ENCODE measurements around the gene EME1.

The EME1 gene

DNA sequence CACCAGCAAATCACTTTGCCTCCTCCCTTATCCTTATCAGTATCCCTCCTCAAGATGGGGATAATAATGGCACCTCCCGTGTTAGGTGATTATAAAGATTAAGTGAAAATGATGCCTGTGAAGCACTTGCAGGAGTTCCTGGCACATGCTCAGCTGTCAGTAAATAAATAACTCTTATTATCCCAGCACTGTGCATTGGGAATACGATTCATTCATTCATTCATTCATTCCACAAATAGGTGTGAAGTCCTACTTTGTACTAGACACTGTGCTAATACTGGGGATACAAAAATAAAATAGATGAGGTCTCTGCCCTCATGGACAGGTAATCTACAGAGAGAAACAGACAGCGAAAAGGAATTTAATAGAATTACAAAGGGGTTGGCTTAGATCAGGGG, 25.1 kb upstream of the EME1 start:
- H3K9me3 ChIP-seq (ENCODE audit: control insufficient read depth, insufficient read depth, low read length) = no peaks in the 10 kb centered on the region
- peaks cover 34% of the 10 kb centered on the region for H3K79me2 ChIP-seq (ENCODE audit: control insufficient read depth, low read length)
- H3K4me2 ChIP-seq (ENCODE audit: low read length) = peak overlapping the region; percentile 83
- H3K27me3 ChIP-seq (ENCODE audit: control insufficient read depth, low read length) = no peaks in the 10 kb centered on the region
- no peaks in the 10 kb centered on the region for H3K9me2 ChIP-seq (replicated peaks; ENCODE audit: control insufficient read depth, low read length)
- 0 out of 2 replicates have a peak, but pooled peaks cover 12% of the 10 kb centered on the region for H4K20me1 ChIP-seq (ENCODE audit: control insufficient read depth, insufficient read depth, low read depth, low read length)
- no peak overlapping the region for H3K27ac ChIP-seq (ENCODE audit: low read depth, low read length)
- TF ChIP-seq, protein P1, sequence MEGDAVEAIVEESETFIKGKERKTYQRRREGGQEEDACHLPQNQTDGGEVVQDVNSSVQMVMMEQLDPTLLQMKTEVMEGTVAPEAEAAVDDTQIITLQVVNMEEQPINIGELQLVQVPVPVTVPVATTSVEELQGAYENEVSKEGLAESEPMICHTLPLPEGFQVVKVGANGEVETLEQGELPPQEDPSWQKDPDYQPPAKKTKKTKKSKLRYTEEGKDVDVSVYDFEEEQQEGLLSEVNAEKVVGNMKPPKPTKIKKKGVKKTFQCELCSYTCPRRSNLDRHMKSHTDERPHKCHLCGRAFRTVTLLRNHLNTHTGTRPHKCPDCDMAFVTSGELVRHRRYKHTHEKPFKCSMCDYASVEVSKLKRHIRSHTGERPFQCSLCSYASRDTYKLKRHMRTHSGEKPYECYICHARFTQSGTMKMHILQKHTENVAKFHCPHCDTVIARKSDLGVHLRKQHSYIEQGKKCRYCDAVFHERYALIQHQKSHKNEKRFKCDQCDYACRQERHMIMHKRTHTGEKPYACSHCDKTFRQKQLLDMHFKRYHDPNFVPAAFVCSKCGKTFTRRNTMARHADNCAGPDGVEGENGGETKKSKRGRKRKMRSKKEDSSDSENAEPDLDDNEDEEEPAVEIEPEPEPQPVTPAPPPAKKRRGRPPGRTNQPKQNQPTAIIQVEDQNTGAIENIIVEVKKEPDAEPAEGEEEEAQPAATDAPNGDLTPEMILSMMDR (IDR thresholded peaks at IDR 0.05; ENCODE audit: low read depth, low read length, poor library complexity, severe bottlenecking) = no peak
- TF ChIP-seq EZH2phosphoT487 (IDR thresholded peaks at IDR 0.05; ENCODE audit: borderline replicate concordance, low read length) = no peak
- no peaks in the 10 kb centered on the region for H3F3A ChIP-seq (ENCODE audit: control insufficient read depth, insufficient read depth)
- H3K4me1 ChIP-seq (ENCODE audit: control insufficient read depth, low read length) = peaks cover 17% of the 10 kb centered on the region
- peak overlapping the region; percentile 80; the same call in 1 of the 2 replicates for H3K4me3 ChIP-seq (ENCODE audit: low read length)
- no peaks in the 10 kb centered on the region for H3K36me3 ChIP-seq (ENCODE audit: control insufficient read depth, low read length)

DNA sequence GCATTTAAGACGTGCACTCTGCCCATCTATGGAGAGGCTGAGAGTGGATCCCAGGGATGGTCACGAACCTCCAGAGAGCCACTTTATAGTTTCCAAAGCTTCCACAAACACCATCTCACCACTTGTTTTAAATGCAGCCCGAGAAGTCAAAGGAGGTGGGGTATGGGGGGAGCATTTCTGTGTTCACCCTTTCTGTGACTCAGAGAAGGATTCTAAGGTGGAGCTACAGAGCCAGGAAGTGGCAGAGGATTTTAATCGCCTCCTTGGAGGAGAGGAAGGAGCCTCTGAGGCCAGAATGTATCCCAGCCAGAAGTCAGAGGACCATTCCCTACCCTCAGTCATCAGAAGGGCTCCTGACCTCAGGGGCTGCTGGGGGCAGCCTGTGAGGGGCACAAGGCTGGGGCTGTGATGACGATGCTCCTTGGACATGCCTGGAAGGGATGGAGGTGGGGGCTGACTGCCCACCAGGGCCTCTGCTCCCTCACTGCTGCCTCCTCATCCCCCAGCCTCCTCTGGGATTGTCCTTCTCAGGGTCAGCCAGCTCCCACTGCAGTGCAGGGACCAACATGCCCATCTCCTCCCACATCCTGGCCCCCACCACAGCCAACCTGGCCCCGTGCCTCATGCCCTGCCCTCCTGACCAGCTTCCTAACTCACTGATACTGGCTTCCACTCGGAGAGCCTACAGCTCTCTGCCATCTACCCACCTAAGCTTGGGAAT, 24.3 kb upstream of the EME1 start:
- Histone ChIP-seq H3K27me3 (ENCODE audit: control insufficient read depth, low read length) (no peaks in the 10 kb centered on the region), H3K9me2 (replicated peaks; ENCODE audit: control insufficient read depth, low read length) (no peaks in the 10 kb centered on the region), H3F3A (ENCODE audit: control insufficient read depth, insufficient read depth) (no peaks in the 10 kb centered on the region), H3K9me3 (ENCODE audit: control insufficient read depth, insufficient read depth, low read length) (no peaks in the 10 kb centered on the region), H3K4me3 (ENCODE audit: low read length) (no peak overlapping the region), H3K4me1 (ENCODE audit: control insufficient read depth, low read length) (peaks cover 17% of the 10 kb centered on the region), H3K27ac (ENCODE audit: low read depth, low read length) (no peak overlapping the region), H3K4me2 (ENCODE audit: low read length) (no peak overlapping the region), H3K36me3 (ENCODE audit: control insufficient read depth, low read length) (peaks cover 2% of the 10 kb centered on the region), H4K20me1 (ENCODE audit: control insufficient read depth, insufficient read depth, low read depth, low read length) (0 out of 2 replicates have a peak, but pooled peaks cover 12% of the 10 kb centered on the region), H3K79me2 (ENCODE audit: control insufficient read depth, low read length) (peaks cover 34% of the 10 kb centered on the region)
- TF ChIP-seq, protein P1 (IDR thresholded peaks at IDR 0.05; ENCODE audit: low read depth, low read length, poor library complexity, severe bottlenecking) = no peak
- no peak for TF ChIP-seq EZH2phosphoT487 (IDR thresholded peaks at IDR 0.05; ENCODE audit: borderline replicate concordance, low read length)

DNA sequence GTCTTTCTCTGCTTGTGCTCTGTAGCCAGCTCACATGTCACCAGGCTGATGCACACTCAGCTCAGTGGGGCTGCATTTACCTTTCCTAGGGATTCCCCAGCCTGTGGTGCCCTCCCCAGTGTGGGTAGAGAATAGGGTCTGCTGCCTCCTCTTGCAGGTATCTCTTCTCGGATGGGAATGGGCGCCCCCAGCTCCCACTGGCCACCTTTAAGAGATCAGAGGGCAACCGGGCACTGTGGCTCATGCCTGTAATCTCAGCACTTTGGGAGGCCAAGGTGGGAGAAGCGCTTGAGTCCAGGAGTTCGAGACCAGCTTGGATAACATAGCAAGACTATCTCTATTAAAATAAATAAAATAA, 23.8 kb upstream of the EME1 start:
- Histone ChIP-seq H3K27me3 (ENCODE audit: control insufficient read depth, low read length) (no peaks in the 10 kb centered on the region), H3K4me2 (ENCODE audit: low read length) (no peak overlapping the region), H3K36me3 (ENCODE audit: control insufficient read depth, low read length) (peaks cover 7% of the 10 kb centered on the region), H3K79me2 (ENCODE audit: control insufficient read depth, low read length) (peaks cover 34% of the 10 kb centered on the region), H4K20me1 (ENCODE audit: control insufficient read depth, insufficient read depth, low read depth, low read length) (0 out of 2 replicates have a peak, but pooled peaks cover 12% of the 10 kb centered on the region), H3K9me2 (replicated peaks; ENCODE audit: control insufficient read depth, low read length) (no peaks in the 10 kb centered on the region), H3K4me1 (ENCODE audit: control insufficient read depth, low read length) (peaks cover 17% of the 10 kb centered on the region), H3K9me3 (ENCODE audit: control insufficient read depth, insufficient read depth, low read length) (no peaks in the 10 kb centered on the region), H3K4me3 (ENCODE audit: low read length) (no peak overlapping the region), H3F3A (ENCODE audit: control insufficient read depth, insufficient read depth) (no peaks in the 10 kb centered on the region), H3K27ac (ENCODE audit: low read depth, low read length) (no peak overlapping the region)
- TF ChIP-seq EZH2phosphoT487 (IDR thresholded peaks at IDR 0.05; ENCODE audit: borderline replicate concordance, low read length) = no peak
- TF ChIP-seq, protein P1 (IDR thresholded peaks at IDR 0.05; ENCODE audit: low read depth, low read length, poor library complexity, severe bottlenecking) = no peak
